Spleen (tissue), 7 donors: ENCODE data around the gene LMAN2L.

Experiments
- CTCF ChIP-seq, 11 experiments: fragments of 200-600 bp in 7 of 11; fragments of 450-650 bp in 4 of 11; sonication (generic) in 4 of 11; IDR thresholded peaks in 8 of 11; conservative IDR thresholded peaks in 3 of 11; 1 replicate in 7 of 11; 2 replicates in 4 of 11; pipeline versions ENCODE4 v1.4.0 to v1.8.0; 2016 to 2021; ENCODE audit warnings: antibody characterized with exemption in 11 of 11, inconsistent platforms in 4 of 11, mild to moderate bottlenecking in 1 of 11
- POLR2A ChIP-seq, 3 donors: fragments of 450-650 bp; IDR thresholded peaks; one replicate each; pipeline ENCODE4 v1.5.1; 2017; ENCODE audit warnings: antibody characterized with exemption in 3 of 3, mild to moderate bottlenecking in 1 of 3
- POLR2AphosphoS5 ChIP-seq, 3 donors: sonication (generic); formaldehyde crosslinking; IDR thresholded peaks; one replicate each; pipeline ENCODE4 v1.5.1; 2017; ENCODE audit warnings: antibody characterized with exemption in 3 of 3
- donor health status: DM: no; HTN: no; CAD: no; lungs with moderate emphysema.
- donor health status: DM: no; HTN: no; CAD: no.
- donor health status: DM: no; HTN: no; CAD: no.

GRCh38 chr2:96710985-96711384 lies 28.9 kb downstream of the LMAN2L start:
- TF ChIP-seq CTCF (IDR thresholded peaks at IDR 0.05 in 8 of 11, conservative IDR thresholded peaks at IDR 0.05 in 3 of 11) = no peak
- TF ChIP-seq POLR2A (IDR thresholded peaks at IDR 0.05) = no peak
- no peak for TF ChIP-seq POLR2AphosphoS5 (IDR thresholded peaks at IDR 0.05)
